GM19452 (cell line): ENCODE results near the gene SEMA3A.
"Not testable (repeated sequence)": the region's sequence is repeated elsewhere in the genome, so short reads cannot be mapped to it uniquely, and the experiment has no call there.

Experiments used
- ATAC-seq: cut with Tn5 transposase; IDR thresholded peaks from one replicate; pipeline ENCODE4 v1.9.1; 2021; ENCODE audit not compliant: unreplicated experiment

The SEMA3A gene

GRCh38 chr7:84069999-84070500, 124.5 kb downstream of the SEMA3A start:
- ATAC-seq: no peak

- no peak for ATAC-seq
Measured at GRCh38 chr7:84069033-84069432, 125.6 kb downstream of the SEMA3A start.

- ATAC-seq: not testable (repeated sequence)
Measured at GRCh38 chr7:84062489-84062901, 132.1 kb downstream of the SEMA3A start.

DNA sequence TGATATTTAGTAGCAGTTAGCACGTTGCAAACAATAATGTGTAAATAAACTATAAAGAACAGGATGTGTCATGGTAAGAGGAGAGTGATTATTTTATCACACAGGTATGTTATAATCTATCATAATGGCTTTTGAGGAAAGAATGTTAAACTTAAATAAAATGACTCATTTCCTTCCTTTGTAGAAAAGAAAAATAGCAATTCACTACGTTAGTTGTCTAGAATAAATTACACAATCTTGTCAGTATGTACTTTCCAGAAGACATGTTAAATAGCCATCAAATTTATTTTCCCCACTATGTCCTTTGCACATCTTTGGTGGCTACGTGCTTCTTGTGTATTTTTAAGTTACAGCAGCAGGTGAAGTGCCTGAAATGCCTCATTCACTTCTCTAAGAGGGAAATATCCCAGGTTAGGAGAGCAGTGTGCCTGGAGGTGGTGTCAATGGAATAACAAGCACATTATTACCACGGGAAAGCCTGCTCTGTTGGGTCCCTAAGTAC, 133.8 kb downstream of the SEMA3A start:
- ATAC-seq: no peak

- no peak for ATAC-seq
Measured at GRCh38 chr7:84060000-84060399, 134.6 kb downstream of the SEMA3A start.

DNA sequence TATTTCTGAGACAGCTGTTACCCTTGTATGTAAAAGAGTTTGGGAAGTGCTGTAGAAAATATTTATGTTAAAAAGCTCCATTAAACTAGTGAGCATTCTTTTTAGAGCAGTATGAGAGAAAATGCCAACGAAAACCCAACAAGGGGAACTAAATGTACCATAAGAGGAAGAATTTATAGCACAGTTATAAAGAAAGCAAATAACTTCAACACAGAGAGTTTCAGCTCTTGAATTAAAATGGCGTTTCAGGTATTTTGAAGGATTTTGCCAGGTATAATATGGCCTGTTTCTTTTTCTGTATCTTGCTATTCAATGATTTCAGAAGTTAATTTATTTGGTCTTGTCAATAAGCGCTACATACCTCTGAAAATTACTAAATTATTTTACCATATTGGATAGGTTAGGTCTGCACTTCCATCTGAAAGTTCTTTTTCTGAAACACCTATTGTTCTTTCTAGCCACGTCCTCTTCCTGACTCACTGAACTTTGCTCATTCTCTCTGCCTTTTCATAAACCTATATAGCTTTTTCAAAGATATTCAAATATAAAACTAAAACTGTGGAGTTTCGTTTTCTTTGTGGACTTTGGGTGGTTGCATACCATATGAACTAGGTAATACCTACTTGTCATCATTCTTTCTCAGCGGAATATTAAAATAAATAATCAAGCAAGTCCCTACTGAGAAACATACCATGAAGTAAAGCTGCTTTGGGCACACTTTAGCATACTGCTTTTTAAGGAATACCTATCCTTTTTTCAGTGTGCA, 136.1 kb downstream of the SEMA3A start:
- no peak for ATAC-seq

DNA sequence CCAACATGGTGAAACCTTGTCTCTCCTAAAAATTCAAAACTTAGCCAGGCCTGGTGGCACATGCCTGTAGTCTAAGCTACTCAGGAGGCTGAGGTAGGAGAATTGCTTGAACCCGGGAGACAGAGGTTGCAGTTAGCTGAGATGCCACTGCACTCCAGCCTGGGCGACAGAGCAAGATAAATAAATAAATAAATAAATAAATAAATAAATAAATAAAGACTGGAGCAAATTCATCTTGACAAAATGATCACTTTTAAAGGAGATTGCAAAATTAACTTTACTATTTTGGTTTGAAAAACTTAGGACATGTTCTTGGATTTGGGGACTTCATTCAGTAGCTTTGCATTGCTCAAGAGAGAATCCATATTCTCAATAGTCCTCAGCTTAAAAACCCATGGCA, 137.0 kb downstream of the SEMA3A start:
- no peak for ATAC-seq

- ATAC-seq: no peak
Measured at GRCh38 chr7:84055904-84056605, 138.5 kb downstream of the SEMA3A start.

- not testable (repeated sequence) for ATAC-seq
Measured at GRCh38 chr7:84055199-84055598, 139.4 kb downstream of the SEMA3A start.

- no peak for ATAC-seq
Measured at GRCh38 chr7:84049071-84049836, 145.3 kb downstream of the SEMA3A start.

- no peak for ATAC-seq
Measured at GRCh38 chr7:84047085-84047484, 147.5 kb downstream of the SEMA3A start.

GRCh38 chr7:84044834-84045233, 149.8 kb downstream of the SEMA3A start:
- ATAC-seq: no peak

GRCh38 chr7:84043661-84044191, 150.9 kb downstream of the SEMA3A start:
- no peak for ATAC-seq

DNA sequence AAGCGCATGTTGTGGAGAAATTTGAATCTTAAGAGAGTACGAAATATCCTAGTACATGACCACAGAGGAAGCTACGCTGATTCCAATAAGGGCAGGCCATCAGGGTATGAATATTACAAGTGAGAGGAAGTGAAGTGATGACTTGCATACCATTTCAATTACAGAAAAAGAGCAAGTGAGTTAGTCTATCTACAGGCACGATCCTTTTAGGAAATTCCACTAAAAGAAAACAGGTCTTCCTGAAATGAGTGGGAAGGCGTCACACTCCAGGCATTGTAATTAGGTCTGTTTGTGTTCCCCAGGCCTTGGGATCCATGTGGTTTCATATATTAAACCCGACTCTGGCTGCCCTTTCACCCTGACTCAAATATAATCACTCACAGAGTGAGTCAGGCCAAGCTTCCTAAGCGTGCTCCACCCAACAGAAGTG, 152.5 kb downstream of the SEMA3A start:
- ATAC-seq: no peak

DNA sequence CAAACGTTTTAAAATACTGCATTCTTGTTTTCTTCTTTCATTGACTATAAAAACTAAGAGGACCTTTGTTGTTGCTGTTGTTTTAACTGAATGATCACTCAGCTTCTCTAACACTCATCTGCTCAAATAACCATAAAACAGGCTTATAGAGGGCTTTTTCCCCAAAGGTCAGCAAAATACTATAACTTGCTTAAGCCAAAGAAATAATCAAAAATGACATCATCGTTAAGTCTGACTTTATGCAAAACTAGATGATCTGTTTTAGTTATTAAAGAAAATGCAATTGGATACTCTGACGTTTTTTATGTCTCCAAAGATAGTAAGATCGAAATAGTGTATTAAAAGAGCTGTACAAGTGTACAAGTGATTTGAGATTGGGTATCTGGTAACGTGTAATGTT, 152.9 kb downstream of the SEMA3A start:
- no peak for ATAC-seq

- no peak for ATAC-seq
Measured at GRCh38 chr7:84040355-84040754, 154.2 kb downstream of the SEMA3A start.

DNA sequence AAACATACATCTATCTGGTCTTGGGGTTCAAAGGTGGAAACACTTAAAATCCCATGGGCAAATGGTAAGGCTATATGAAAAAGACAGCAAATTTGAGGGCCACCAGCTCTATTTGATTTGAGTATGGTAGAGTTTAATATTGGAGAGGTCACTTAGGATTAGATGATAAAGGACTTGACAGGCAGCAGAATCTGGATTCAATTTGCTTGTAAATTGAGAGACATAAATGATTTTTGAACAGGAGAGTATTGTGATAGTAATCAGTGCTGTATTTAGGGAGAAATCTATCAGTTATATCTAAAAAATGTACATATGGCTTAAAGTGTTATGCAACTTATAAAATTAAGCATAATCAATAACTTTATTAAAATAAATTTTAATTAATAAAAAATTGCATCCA, 155.2 kb downstream of the SEMA3A start:
- no peak for ATAC-seq

DNA sequence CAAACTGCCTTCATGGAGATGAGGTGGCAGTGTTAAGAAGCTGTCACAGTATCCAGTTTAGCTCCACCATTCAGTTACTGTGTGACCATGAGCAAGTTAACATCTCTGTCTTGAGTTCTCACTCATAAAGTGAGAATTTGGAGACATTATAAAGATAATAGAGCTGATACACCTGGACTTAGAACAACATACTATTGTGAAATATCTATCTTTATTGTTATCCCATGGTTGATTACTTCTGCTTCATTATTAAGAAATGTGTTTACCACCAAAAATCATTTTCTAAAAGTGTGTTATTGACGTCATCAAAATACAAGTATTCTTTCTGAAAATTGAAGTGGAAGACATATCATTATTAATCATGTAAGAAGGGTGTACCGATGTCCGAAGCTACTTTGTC, 166.9 kb downstream of the SEMA3A start:
- ATAC-seq: no peak

GRCh38 chr7:84025332-84025927, 169.2 kb downstream of the SEMA3A start:
- ATAC-seq: no peak

GRCh38 chr7:84022684-84023308, 171.8 kb downstream of the SEMA3A start:
- no peak for ATAC-seq
